ENCODE results near the gene KRT9. TPM values are rescaled to one million over a fixed set of nuclear protein-coding genes. Genes with fewer than 3 reads are reported as not detected.

The KRT9 gene
- total RNA-seq, 2 experiments from 2014 or later, result not detected

- CTCF ChIA-PET, result no interaction called here
- no peaks in the 10 kb centered on the region for H3K27me3 Mint-ChIP-seq (ENCODE audit: low read depth)
- no peaks in the 10 kb centered on the region for H3K9me3 Mint-ChIP-seq
- no peaks in the 10 kb centered on the region for H3K4me1 Mint-ChIP-seq (ENCODE audit: low read depth)
- no peak overlapping the region for H3K27ac Mint-ChIP-seq
- intact Hi-C loops (cut with micrococcal nuclease), result no loop called here
- H3K4me3 Mint-ChIP-seq, result no peak overlapping the region
- DNase-seq, result no peak
- H3K36me3 Mint-ChIP-seq (ENCODE audit: low read depth), result no peaks in the 10 kb centered on the region
Observed at GRCh38 chr17:41516147-41516829, 55.6 kb downstream of the KRT9 start.

Small RNAs within 50 kb of the gene (microRNA-seq; reads per million reads assigned to microRNA genes)
- gene MIR6510 (ENCODE audit: borderline microRNAs expressed, borderline replicate concordance), result not detected

Other genes starting within 250 kb of the KRT9 start
- gene KRT33A, start 221.2 kb downstream of the KRT9 start, total RNA-seq, result not detected
- gene KRT33B, start 202.2 kb downstream of the KRT9 start, total RNA-seq, result not detected
- gene KRT34, start 189.8 kb downstream of the KRT9 start, total RNA-seq, result not detected
- not detected for gene KRT31, start 174.5 kb downstream of the KRT9 start, total RNA-seq
- gene KRT37, start 147.5 kb downstream of the KRT9 start, total RNA-seq, result not detected
- gene KRT38, start 131.1 kb downstream of the KRT9 start, total RNA-seq, result not detected
- not detected for gene KRT32, start 104.7 kb downstream of the KRT9 start, total RNA-seq
- not detected for gene KRT35, start 90.9 kb downstream of the KRT9 start, total RNA-seq
- not detected for gene KRT36, start 82.1 kb downstream of the KRT9 start, total RNA-seq
- not detected for gene KRT13, start 66.4 kb downstream of the KRT9 start, total RNA-seq
- not detected for gene KRT15, start 53.2 kb downstream of the KRT9 start, total RNA-seq
- not detected for gene KRT19, start 43.8 kb downstream of the KRT9 start, total RNA-seq
- gene KRT14, start 14.8 kb upstream of the KRT9 start, total RNA-seq, result not detected
- not detected for gene KRT16, start 40.7 kb upstream of the KRT9 start, total RNA-seq
- not detected for gene KRT17, start 52.5 kb upstream of the KRT9 start, total RNA-seq
- gene EIF1, start 116.8 kb upstream of the KRT9 start, total RNA-seq, result 1,000 to 10,000 TPM; 1,206 to 1,253 TPM
- not detected for gene GAST, start 140.3 kb upstream of the KRT9 start, total RNA-seq
- gene HAP1, start 162.6 kb upstream of the KRT9 start, total RNA-seq, result not detected
- gene JUP, start 214.7 kb upstream of the KRT9 start, total RNA-seq, result under 1 TPM; 0.27 to 0.33 TPM
- 1 to 10 TPM; 1.2 to 1.5 TPM for gene P3H4, start 239.9 kb upstream of the KRT9 start, total RNA-seq
- gene FKBP10, start 240.9 kb upstream of the KRT9 start, total RNA-seq, result under 1 TPM in 1 of 2 experiments, not detected in 1; 0.36 TPM

Measured in activated naive CD4-positive, alpha-beta T cell treated with anti-CD3 and anti-CD28 coated beads for 36 hours (primary cell).